Activated B cell treated with CpG ODN at 0.5 μM for 24 hours (primary cell): Measurements from ENCODE around the gene SRRM4. TPM values are rescaled to one million over a fixed set of nuclear protein-coding genes. Genes with fewer than 3 reads are reported as not detected.

ENCODE experiments used
- ATAC-seq: fragments of 200-7000 bp; cut with Tn5 transposase; one replicate; pipeline ENCODE4 v1.10.0; 2021; ENCODE audit warnings: low read depth, mild to moderate bottlenecking, moderate library complexity
- CTCF ChIA-PET: fragments of 350-600 bp; sonication (Branson Sonifier 250); formaldehyde crosslinking; loops from one replicate; lab custom pipeline; 2021; ENCODE audit warnings: antibody characterized with exemption; lab: Charles Lee
- POLR2A ChIA-PET: fragments of 350-600 bp; sonication (Branson Sonifier 250); formaldehyde crosslinking; loops from one replicate; lab custom pipeline; 2021; ENCODE audit warnings: antibody characterized with exemption; lab: Charles Lee
- DNase-seq: peaks from one replicate; pipeline ENCODE4 v3.0.0; 2022
- H3K27ac Mint-ChIP-seq: one replicate; pipeline ENCODE4 v1.8.0; 2020; ENCODE audit warnings: mixed read lengths
- H3K27me3 Mint-ChIP-seq: one replicate; pipeline ENCODE4 v1.8.0; 2021; ENCODE audit warnings: mixed read lengths
- H3K36me3 Mint-ChIP-seq: one replicate; pipeline ENCODE4 v1.8.0; 2021; ENCODE audit warnings: low read depth, mixed read lengths
- H3K4me1 Mint-ChIP-seq: one replicate; pipeline ENCODE4 v1.8.0; 2021; ENCODE audit warnings: mixed read lengths
- H3K4me3 Mint-ChIP-seq: one replicate; pipeline ENCODE4 v1.8.0; 2020; ENCODE audit warnings: mild to moderate bottlenecking, mixed read lengths
- H3K9me3 Mint-ChIP-seq: one replicate; pipeline ENCODE4 v1.8.0; 2020; ENCODE audit warnings: mixed read lengths
- CTCF ChIP-seq: fragments of 200-600 bp; IDR thresholded peaks from one replicate; pipeline ENCODE4 v1.8.0; 2022; ENCODE audit warnings: antibody characterized with exemption, mild to moderate bottlenecking
- intact Hi-C: fragments of 100-400 bp; cut with micrococcal nuclease; formaldehyde crosslinking; loops from one replicate; pipeline ENCODE4 v1.15.1; 2024
- total RNA-seq: library from RNA; stranded (reverse); gene quantifications from 2 replicates; pipeline ENCODE4 v1.2.3, GENCODE V29; 2022

The SRRM4 gene
- total RNA-seq, 1 donor from 2014 or later: not detected

DNA sequence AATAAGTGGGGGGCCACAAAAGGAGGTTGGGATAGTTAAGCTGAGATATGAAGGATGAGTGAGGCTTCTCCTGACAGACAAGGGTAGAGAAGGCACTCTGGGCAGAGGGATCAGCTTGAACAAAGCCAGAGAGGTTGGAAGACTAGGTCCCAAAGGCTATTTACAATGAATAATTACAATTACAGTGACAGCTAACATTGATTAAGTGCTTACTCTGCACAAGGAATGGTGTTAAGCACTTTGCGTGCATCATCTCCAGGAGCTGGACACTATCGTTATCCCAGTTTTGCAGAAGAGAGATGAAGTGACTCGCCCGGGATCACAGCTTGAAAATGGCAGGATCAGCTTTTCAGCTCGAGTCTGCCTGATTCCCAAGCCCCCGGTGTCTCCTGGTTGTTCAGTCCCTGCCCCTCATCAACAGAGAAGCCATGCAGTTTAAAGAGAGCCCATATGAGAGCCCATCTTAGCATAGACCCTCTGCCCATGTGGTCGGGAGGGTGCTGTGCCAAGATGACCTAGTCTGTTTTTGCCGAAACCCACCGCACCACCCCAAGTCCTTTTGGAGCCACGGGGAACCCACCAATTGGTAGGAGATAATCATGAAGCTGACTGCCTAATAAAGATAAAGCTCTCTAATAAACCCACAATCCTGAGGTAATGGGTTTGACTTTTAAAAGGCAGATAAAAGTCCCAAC lies 107.5 kb downstream of the SRRM4 start:
- Mint-ChIP-seq H3K9me3 (no peaks in the 10 kb centered on the region), H3K36me3 (no peaks in the 10 kb centered on the region), H3K4me1 (no peaks in the 10 kb centered on the region), H3K27me3 (peaks cover 8% of the 10 kb centered on the region), H3K27ac (no peak overlapping the region), H3K4me3 (no peak overlapping the region)
- TF ChIP-seq CTCF: no peak
- CTCF ChIA-PET: no interaction called here
- POLR2A ChIA-PET: no interaction called here
- ATAC-seq: no peak
- no peak for DNase-seq
- intact Hi-C loops: no loop called here

- intact Hi-C loops: no loop called here
- ATAC-seq (no peak), DNase-seq (no peak)
- H3K27ac Mint-ChIP-seq: no peak overlapping the region
- H3K36me3 Mint-ChIP-seq: no peaks in the 10 kb centered on the region
- no peaks in the 10 kb centered on the region for H3K9me3 Mint-ChIP-seq
- no peak overlapping the region for H3K4me3 Mint-ChIP-seq
- H3K4me1 Mint-ChIP-seq: no peaks in the 10 kb centered on the region
- CTCF ChIA-PET: no interaction called here
- POLR2A ChIA-PET: no interaction called here
- TF ChIP-seq CTCF: no peak
- peaks cover 9% of the 10 kb centered on the region for H3K27me3 Mint-ChIP-seq
These were observed 108.2 kb downstream of the SRRM4 start for GRCh38 chr12:119089380-119090013.

DNA sequence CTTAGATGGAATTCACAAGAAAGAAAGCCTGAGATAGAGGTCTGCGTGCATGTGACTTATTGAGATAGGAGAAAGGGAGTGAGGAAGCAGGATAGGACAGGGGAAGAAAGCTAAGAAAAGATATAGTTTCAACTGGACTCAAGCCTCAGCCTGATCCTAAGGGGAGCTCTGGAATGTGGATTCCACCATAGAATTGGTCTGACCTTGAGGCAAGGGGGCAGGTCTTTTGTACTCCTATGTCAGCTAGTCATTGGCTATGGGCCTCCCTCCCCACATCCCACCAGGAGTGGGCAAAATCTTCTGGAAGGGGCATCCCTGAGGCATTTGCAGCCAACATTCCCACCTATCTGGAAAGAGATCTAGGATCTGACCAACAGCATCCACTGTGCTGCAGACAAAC lies 108.9 kb downstream of the SRRM4 start:
- no peaks in the 10 kb centered on the region for H3K4me1 Mint-ChIP-seq
- CTCF ChIA-PET: no interaction called here
- H3K36me3 Mint-ChIP-seq: no peaks in the 10 kb centered on the region
- POLR2A ChIA-PET: no interaction called here
- H3K9me3 Mint-ChIP-seq: no peaks in the 10 kb centered on the region
- no peak for TF ChIP-seq CTCF
- no peak for DNase-seq
- no peak for ATAC-seq
- intact Hi-C loops: no loop called here
- peaks cover 9% of the 10 kb centered on the region for H3K27me3 Mint-ChIP-seq
- H3K27ac Mint-ChIP-seq: no peak overlapping the region
- H3K4me3 Mint-ChIP-seq: no peak overlapping the region

- no peak overlapping the region for H3K27ac Mint-ChIP-seq
- ATAC-seq (no peak), DNase-seq (no peak)
- ChIA-PET CTCF (no interaction called here), POLR2A (no interaction called here)
- H3K27me3 Mint-ChIP-seq: peaks cover 9% of the 10 kb centered on the region
- no peaks in the 10 kb centered on the region for H3K4me1 Mint-ChIP-seq
- no peak for TF ChIP-seq CTCF
- intact Hi-C loops: no loop called here
- H3K36me3 Mint-ChIP-seq: no peaks in the 10 kb centered on the region
- no peaks in the 10 kb centered on the region for H3K9me3 Mint-ChIP-seq
- H3K4me3 Mint-ChIP-seq: no peak overlapping the region
These were observed 109.5 kb downstream of the SRRM4 start for GRCh38 chr12:119090865-119091264.

DNA sequence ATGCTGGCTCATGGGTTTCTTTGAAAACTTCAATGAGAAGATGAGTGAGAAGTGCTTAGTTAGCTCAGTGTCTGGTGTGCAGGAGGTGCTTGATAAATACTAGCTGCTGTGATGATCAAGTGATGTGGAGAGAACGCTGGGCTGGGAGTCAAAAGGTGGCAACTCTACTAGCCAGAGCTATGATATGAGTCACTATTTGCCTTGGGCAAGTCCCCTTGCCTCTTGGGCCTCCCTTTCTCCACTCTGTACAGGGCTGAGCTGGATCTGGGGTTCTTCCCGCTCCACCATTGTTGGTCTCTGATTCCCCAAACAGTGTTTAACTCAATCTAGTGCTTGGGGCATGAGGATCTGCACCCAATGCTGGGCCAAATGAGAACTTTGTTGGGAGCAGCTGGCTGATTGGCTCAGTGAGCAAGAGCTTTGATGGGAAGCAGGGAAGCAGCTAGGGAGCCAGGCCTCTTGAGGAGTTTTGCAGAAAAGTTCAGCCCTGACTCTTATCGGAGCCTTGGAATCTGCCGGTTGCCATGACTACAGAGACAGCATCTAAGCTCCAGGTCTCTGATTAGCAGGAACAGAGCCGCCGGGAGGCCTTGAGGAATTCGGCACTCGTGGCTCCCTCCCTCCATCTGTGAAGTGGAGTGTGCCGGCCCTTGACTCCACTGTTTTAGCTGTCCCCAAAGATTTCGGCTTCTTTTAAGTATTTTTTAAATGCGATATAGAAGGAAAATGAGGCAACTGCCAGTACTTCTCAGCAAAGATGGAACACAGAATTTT lies 115.3 kb downstream of the SRRM4 start:
- H3K27me3 Mint-ChIP-seq: peaks cover 8% of the 10 kb centered on the region
- no peak overlapping the region for H3K27ac Mint-ChIP-seq
- ChIA-PET POLR2A (no interaction called here), CTCF (no interaction called here)
- DNase-seq: no peak
- H3K9me3 Mint-ChIP-seq: peaks cover 9% of the 10 kb centered on the region
- no peak for TF ChIP-seq CTCF
- intact Hi-C loops: no loop called here
- no peaks in the 10 kb centered on the region for H3K36me3 Mint-ChIP-seq
- no peaks in the 10 kb centered on the region for H3K4me1 Mint-ChIP-seq
- H3K4me3 Mint-ChIP-seq: no peak overlapping the region
- ATAC-seq: no peak
